ENCODE data around the gene SF3A2.

Gene SF3A2

GRCh38 chr19:2266183-2266993 is 29.8 kb downstream of the SF3A2 start:
- no peak for ATAC-seq (replicated peaks; ENCODE audit: extremely low read depth, poor library complexity, severe bottlenecking)
- Mint-ChIP-seq H3K27me3 (no peaks in the 10 kb centered on the region), H3K4me3 (no peak overlapping the region), H3K36me3 (ENCODE audit: insufficient read depth) (peaks cover 22% of the 10 kb centered on the region), H3K27ac (ENCODE audit: low read depth) (no peak overlapping the region), H3K9me3 (no peaks in the 10 kb centered on the region), H3K4me1 (peaks cover 9% of the 10 kb centered on the region)
- no peak for DNase-seq (ENCODE audit: low spot score in 2 of 2)

GRCh38 chr19:2268480-2268830 is 31.8 kb downstream of the SF3A2 start:
- Mint-ChIP-seq H3K36me3 (ENCODE audit: insufficient read depth) (peaks cover 42% of the 10 kb centered on the region), H3K27me3 (no peaks in the 10 kb centered on the region), H3K4me1 (peaks cover 23% of the 10 kb centered on the region), H3K4me3 (peak overlapping the region; percentile 92), H3K9me3 (no peaks in the 10 kb centered on the region), H3K27ac (ENCODE audit: low read depth) (no peak overlapping the region)
- ATAC-seq (replicated peaks; ENCODE audit: extremely low read depth, poor library complexity, severe bottlenecking) (no peak), DNase-seq (ENCODE audit: low spot score in 2 of 2) (no peak)

GRCh38 chr19:2268861-2269243 is 32.2 kb downstream of the SF3A2 start:
- Mint-ChIP-seq H3K9me3 (no peaks in the 10 kb centered on the region), H3K27me3 (no peaks in the 10 kb centered on the region), H3K36me3 (ENCODE audit: insufficient read depth) (peaks cover 46% of the 10 kb centered on the region), H3K4me1 (peaks cover 27% of the 10 kb centered on the region), H3K4me3 (peak overlapping the region; percentile 92), H3K27ac (ENCODE audit: low read depth) (peak overlapping the region; percentile 96)
- DNase-seq (ENCODE audit: low spot score in 2 of 2), result no peak
- no peak for ATAC-seq (replicated peaks; ENCODE audit: extremely low read depth, poor library complexity, severe bottlenecking)

GRCh38 chr19:2269244-2270156 is 32.9 kb downstream of the SF3A2 start:
- ATAC-seq (replicated peaks; ENCODE audit: extremely low read depth, poor library complexity, severe bottlenecking) (peak; percentile 76), DNase-seq (ENCODE audit: low spot score in 2 of 2) (peak; percentile 99)
- Mint-ChIP-seq H3K27me3 (no peaks in the 10 kb centered on the region), H3K27ac (ENCODE audit: low read depth) (peak overlapping the region; percentile 96), H3K9me3 (no peaks in the 10 kb centered on the region), H3K4me1 (peaks cover 34% of the 10 kb centered on the region), H3K36me3 (ENCODE audit: insufficient read depth) (peaks cover 52% of the 10 kb centered on the region), H3K4me3 (peak overlapping the region; percentile 92)

GRCh38 chr19:2270157-2270422 is 33.5 kb downstream of the SF3A2 start:
- ATAC-seq (replicated peaks; ENCODE audit: extremely low read depth, poor library complexity, severe bottlenecking) (no peak), DNase-seq (ENCODE audit: low spot score in 2 of 2) (no peak)
- Mint-ChIP-seq H3K27me3 (no peaks in the 10 kb centered on the region), H3K4me3 (peak overlapping the region; percentile 92), H3K4me1 (peaks cover 34% of the 10 kb centered on the region), H3K36me3 (ENCODE audit: insufficient read depth) (peaks cover 57% of the 10 kb centered on the region), H3K9me3 (no peaks in the 10 kb centered on the region), H3K27ac (ENCODE audit: low read depth) (peak overlapping the region; percentile 96)

- peak overlapping the region; percentile 92 for H3K4me3 Mint-ChIP-seq
- H3K27me3 Mint-ChIP-seq, result no peaks in the 10 kb centered on the region
- peak; percentile 49 to 52 for DNase-seq (ENCODE audit: low spot score in 2 of 2)
- H3K36me3 Mint-ChIP-seq (ENCODE audit: insufficient read depth), result peaks cover 59% of the 10 kb centered on the region
- ATAC-seq (replicated peaks; ENCODE audit: extremely low read depth, poor library complexity, severe bottlenecking), result no peak
- H3K27ac Mint-ChIP-seq (ENCODE audit: low read depth), result peak overlapping the region; percentile 96
- no peaks in the 10 kb centered on the region for H3K9me3 Mint-ChIP-seq
- peaks cover 34% of the 10 kb centered on the region for H3K4me1 Mint-ChIP-seq
Measured at GRCh38 chr19:2270423-2271233, 34.0 kb downstream of the SF3A2 start.

GRCh38 chr19:2271234-2272103 is 34.8 kb downstream of the SF3A2 start:
- peak overlapping the region; percentile 92 for H3K4me3 Mint-ChIP-seq
- H3K27ac Mint-ChIP-seq (ENCODE audit: low read depth), result peak overlapping the region; percentile 96
- peaks cover 61% of the 10 kb centered on the region for H3K36me3 Mint-ChIP-seq (ENCODE audit: insufficient read depth)
- no peak for ATAC-seq (replicated peaks; ENCODE audit: extremely low read depth, poor library complexity, severe bottlenecking)
- H3K4me1 Mint-ChIP-seq, result peaks cover 31% of the 10 kb centered on the region
- H3K27me3 Mint-ChIP-seq, result no peaks in the 10 kb centered on the region
- DNase-seq (ENCODE audit: low spot score in 2 of 2), result no peak
- no peaks in the 10 kb centered on the region for H3K9me3 Mint-ChIP-seq

GRCh38 chr19:2273356-2274184 is 36.9 kb downstream of the SF3A2 start:
- peak; percentile 66 to 70 for DNase-seq (ENCODE audit: low spot score in 2 of 2)
- Mint-ChIP-seq H3K27me3 (no peaks in the 10 kb centered on the region), H3K4me1 (peaks cover 28% of the 10 kb centered on the region), H3K4me3 (peak overlapping the region; percentile 92), H3K27ac (ENCODE audit: low read depth) (peak overlapping the region; percentile 96), H3K9me3 (no peaks in the 10 kb centered on the region), H3K36me3 (ENCODE audit: insufficient read depth) (peaks cover 76% of the 10 kb centered on the region)
- ATAC-seq (replicated peaks; ENCODE audit: extremely low read depth, poor library complexity, severe bottlenecking), result peak; percentile 41

GRCh38 chr19:2274185-2274711 is 37.6 kb downstream of the SF3A2 start:
- Mint-ChIP-seq H3K27me3 (no peaks in the 10 kb centered on the region), H3K4me3 (peak overlapping the region; percentile 92), H3K9me3 (no peaks in the 10 kb centered on the region), H3K4me1 (peaks cover 28% of the 10 kb centered on the region), H3K36me3 (ENCODE audit: insufficient read depth) (peaks cover 79% of the 10 kb centered on the region), H3K27ac (ENCODE audit: low read depth) (peak overlapping the region; percentile 96)
- DNase-seq (ENCODE audit: low spot score in 2 of 2), result no peak
- ATAC-seq (replicated peaks; ENCODE audit: extremely low read depth, poor library complexity, severe bottlenecking), result no peak

GRCh38 chr19:2274931-2275535 is 38.4 kb downstream of the SF3A2 start:
- no peak for DNase-seq (ENCODE audit: low spot score in 2 of 2)
- Mint-ChIP-seq H3K36me3 (ENCODE audit: insufficient read depth) (peaks cover 74% of the 10 kb centered on the region), H3K27ac (ENCODE audit: low read depth) (peak overlapping the region; percentile 96), H3K4me3 (peak overlapping the region; percentile 92), H3K9me3 (no peaks in the 10 kb centered on the region), H3K4me1 (peaks cover 28% of the 10 kb centered on the region), H3K27me3 (no peaks in the 10 kb centered on the region)
- no peak for ATAC-seq (replicated peaks; ENCODE audit: extremely low read depth, poor library complexity, severe bottlenecking)
